Epithelial cell of esophagus (primary cell): ENCODE measurements around the gene ENTHD1.
"Not testable (repeated sequence)": the region's sequence is repeated elsewhere in the genome, so short reads cannot be mapped to it uniquely, and the experiment has no call there.

Source experiments
- DNase-seq: peaks from one replicate; pipeline ENCODE4 v3.0.0; 2010; ENCODE audit warnings: low read depth
- H3K4me3 ChIP-seq: 2 replicates; pipeline ENCODE4 v1.5.1; 2011; ENCODE audit warnings: mild to moderate bottlenecking, low read length, control low read depth
- CTCF ChIP-seq: IDR thresholded peaks from 2 replicates; pipeline ENCODE4 v1.5.1; 2011; ENCODE audit warnings: low read depth, mild to moderate bottlenecking, low read length, control low read depth, inconsistent platforms; ENCODE audit not compliant: insufficient read depth; ENCODE audit errors: missing control alignments

Gene ENTHD1

GRCh38 chr22:39883057-39883456 lies 10.5 kb downstream of the ENTHD1 start:
- TF ChIP-seq CTCF = no peak
- H3K4me3 ChIP-seq = no peak overlapping the region
- DNase-seq = no peak

GRCh38 chr22:39880722-39881121 lies 12.8 kb downstream of the ENTHD1 start:
- DNase-seq = no peak
- no peak for TF ChIP-seq CTCF
- H3K4me3 ChIP-seq = no peak overlapping the region

- no peak for DNase-seq
- no peak for TF ChIP-seq CTCF
- H3K4me3 ChIP-seq = no peak overlapping the region
Observed at GRCh38 chr22:39877079-39877845, 16.3 kb downstream of the ENTHD1 start.

GRCh38 chr22:39875176-39875885 lies 18.2 kb downstream of the ENTHD1 start:
- H3K4me3 ChIP-seq, DNase-seq: not testable (repeated sequence)

- no peak overlapping the region for H3K4me3 ChIP-seq
- peak; percentile 5 for DNase-seq
- TF ChIP-seq CTCF = no peak
Observed at GRCh38 chr22:39873965-39874364, 19.6 kb downstream of the ENTHD1 start.

GRCh38 chr22:39872548-39872947 lies 21.0 kb downstream of the ENTHD1 start:
- no peak for TF ChIP-seq CTCF
- DNase-seq = no peak
- H3K4me3 ChIP-seq = no peak overlapping the region

- TF ChIP-seq CTCF = no peak
- no peak overlapping the region for H3K4me3 ChIP-seq
- no peak for DNase-seq
Observed at GRCh38 chr22:39871008-39871798, 22.4 kb downstream of the ENTHD1 start.

- DNase-seq, H3K4me3 ChIP-seq: not testable (repeated sequence)
Observed at GRCh38 chr22:39869797-39870196, 23.8 kb downstream of the ENTHD1 start.
